ENCODE data around the gene NMT1. TPM values are rescaled to one million over a fixed set of nuclear protein-coding genes. Genes with fewer than 3 reads are reported as not detected.

Gene NMT1
- total and polyA plus RNA-seq, 2 of the 13 experiments (the other 11 are each of a cell fraction or from before 2014, with no cell fraction given), result 75.7 to 142 TPM

DNA sequence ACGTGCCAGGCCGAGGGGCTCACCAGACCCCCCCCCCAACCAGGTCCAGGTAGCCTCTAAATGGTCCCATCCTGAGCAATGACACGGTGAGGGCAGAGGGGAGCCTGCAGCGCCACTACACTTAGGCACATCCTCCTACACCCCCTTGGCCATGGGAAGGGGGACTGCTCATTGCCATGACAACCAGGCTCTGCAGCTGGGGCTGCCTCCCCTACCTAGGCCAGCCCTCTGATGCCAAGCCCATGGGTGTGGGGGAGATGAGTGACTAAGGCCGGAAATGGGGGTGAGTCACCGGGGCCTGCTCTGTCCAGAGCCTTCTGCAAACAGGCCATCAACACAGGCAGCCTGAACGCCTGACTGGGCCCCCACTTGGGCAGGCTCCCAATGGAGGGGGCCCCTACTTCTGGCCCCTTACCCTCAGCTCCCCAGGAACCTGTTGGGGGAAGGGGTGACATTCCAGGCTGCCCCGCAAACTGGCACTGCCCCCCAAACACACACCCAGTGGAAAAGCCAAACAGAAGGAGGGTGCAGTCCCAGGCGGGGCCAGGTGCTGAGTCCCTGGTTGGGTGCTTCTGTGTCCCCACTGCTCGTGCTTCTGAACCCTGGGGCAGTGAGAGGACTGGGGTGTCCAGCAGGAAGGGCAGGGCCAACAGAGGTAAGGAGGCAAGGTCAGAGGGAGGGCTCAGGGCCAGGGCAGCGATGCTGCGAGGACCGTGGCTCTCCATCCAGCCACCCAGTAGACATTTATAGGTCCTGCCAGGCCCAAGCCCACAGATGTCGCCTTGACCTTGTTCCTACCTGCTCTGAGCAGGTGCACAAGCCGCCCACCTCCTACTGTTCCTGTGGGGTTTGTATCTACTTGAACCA lies 63.0 kb downstream of the NMT1 start (continued):
- TF ChIP-seq BATF2 (CRISPR knock-in tag; IDR thresholded peaks at IDR 0.05), result no peak
- peak; percentile 81; the same call in 1 of the 2 replicates for TF ChIP-seq ZZZ3 (CRISPR knock-in tag; IDR thresholded peaks at IDR 0.05; ENCODE audit: borderline replicate concordance)
- no peak for TF ChIP-seq NAIF1 (CRISPR knock-in tag; IDR thresholded peaks at IDR 0.05; ENCODE audit: borderline replicate concordance)
- TF ChIP-seq ZNF619 (CRISPR knock-in tag; IDR thresholded peaks at IDR 0.05), result no peak
- peak; percentile 44; the same call in 1 of the 2 replicates for TF ChIP-seq TAF1 (CRISPR knock-in tag; IDR thresholded peaks at IDR 0.05)
- peak; percentile 37; the same call in 1 of the 2 replicates for TF ChIP-seq FOXO1 (CRISPR knock-in tag; IDR thresholded peaks at IDR 0.05)
- TF ChIP-seq ZNF674 (CRISPR knock-in tag; IDR thresholded peaks at IDR 0.05; ENCODE audit: low read depth), result no peak
- TF ChIP-seq ZBTB3 (CRISPR knock-in tag; IDR thresholded peaks at IDR 0.05; ENCODE audit: borderline replicate concordance, low read depth), result 0 out of 2 replicates have a peak, but pooled peaks have one; percentile 33
- TF ChIP-seq, protein P1, sequence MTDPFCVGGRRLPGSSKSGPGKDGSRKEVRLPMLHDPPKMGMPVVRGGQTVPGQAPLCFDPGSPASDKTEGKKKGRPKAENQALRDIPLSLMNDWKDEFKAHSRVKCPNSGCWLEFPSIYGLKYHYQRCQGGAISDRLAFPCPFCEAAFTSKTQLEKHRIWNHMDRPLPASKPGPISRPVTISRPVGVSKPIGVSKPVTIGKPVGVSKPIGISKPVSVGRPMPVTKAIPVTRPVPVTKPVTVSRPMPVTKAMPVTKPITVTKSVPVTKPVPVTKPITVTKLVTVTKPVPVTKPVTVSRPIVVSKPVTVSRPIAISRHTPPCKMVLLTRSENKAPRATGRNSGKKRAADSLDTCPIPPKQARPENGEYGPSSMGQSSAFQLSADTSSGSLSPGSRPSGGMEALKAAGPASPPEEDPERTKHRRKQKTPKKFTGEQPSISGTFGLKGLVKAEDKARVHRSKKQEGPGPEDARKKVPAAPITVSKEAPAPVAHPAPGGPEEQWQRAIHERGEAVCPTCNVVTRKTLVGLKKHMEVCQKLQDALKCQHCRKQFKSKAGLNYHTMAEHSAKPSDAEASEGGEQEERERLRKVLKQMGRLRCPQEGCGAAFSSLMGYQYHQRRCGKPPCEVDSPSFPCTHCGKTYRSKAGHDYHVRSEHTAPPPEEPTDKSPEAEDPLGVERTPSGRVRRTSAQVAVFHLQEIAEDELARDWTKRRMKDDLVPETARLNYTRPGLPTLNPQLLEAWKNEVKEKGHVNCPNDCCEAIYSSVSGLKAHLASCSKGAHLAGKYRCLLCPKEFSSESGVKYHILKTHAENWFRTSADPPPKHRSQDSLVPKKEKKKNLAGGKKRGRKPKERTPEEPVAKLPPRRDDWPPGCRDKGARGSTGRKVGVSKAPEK (CRISPR knock-in tag; IDR thresholded peaks at IDR 0.05; ENCODE audit: borderline replicate concordance), result peak; percentile 18; the same call in 1 of the 2 replicates
- TF ChIP-seq, protein P2, sequence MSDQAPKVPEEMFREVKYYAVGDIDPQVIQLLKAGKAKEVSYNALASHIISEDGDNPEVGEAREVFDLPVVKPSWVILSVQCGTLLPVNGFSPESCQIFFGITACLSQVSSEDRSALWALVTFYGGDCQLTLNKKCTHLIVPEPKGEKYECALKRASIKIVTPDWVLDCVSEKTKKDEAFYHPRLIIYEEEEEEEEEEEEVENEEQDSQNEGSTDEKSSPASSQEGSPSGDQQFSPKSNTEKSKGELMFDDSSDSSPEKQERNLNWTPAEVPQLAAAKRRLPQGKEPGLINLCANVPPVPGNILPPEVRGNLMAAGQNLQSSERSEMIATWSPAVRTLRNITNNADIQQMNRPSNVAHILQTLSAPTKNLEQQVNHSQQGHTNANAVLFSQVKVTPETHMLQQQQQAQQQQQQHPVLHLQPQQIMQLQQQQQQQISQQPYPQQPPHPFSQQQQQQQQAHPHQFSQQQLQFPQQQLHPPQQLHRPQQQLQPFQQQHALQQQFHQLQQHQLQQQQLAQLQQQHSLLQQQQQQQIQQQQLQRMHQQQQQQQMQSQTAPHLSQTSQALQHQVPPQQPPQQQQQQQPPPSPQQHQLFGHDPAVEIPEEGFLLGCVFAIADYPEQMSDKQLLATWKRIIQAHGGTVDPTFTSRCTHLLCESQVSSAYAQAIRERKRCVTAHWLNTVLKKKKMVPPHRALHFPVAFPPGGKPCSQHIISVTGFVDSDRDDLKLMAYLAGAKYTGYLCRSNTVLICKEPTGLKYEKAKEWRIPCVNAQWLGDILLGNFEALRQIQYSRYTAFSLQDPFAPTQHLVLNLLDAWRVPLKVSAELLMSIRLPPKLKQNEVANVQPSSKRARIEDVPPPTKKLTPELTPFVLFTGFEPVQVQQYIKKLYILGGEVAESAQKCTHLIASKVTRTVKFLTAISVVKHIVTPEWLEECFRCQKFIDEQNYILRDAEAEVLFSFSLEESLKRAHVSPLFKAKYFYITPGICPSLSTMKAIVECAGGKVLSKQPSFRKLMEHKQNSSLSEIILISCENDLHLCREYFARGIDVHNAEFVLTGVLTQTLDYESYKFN (CRISPR knock-in tag; conservative IDR thresholded peaks at IDR 0.05), result peak; percentile 90
- TF ChIP-seq TRIM22 (IDR thresholded peaks at IDR 0.05), result no peak
- no peak for TF ChIP-seq ZNF556 (CRISPR knock-in tag; IDR thresholded peaks at IDR 0.05; ENCODE audit: borderline replicate concordance)
- TF ChIP-seq ZNF775 (CRISPR knock-in tag; IDR thresholded peaks at IDR 0.05; ENCODE audit: borderline replicate concordance), result no peak
- no peak for TF ChIP-seq NCOA5 (CRISPR knock-in tag; IDR thresholded peaks at IDR 0.05)
- no peak for TF ChIP-seq ZNF879 (CRISPR knock-in tag; IDR thresholded peaks at IDR 0.05)
- TF ChIP-seq DZIP1 (CRISPR knock-in tag; IDR thresholded peaks at IDR 0.05), result no peak

Measured in HepG2 (cell line).